Measurements from ENCODE around the gene RBMS1.

- TF ChIP-seq CTCF (IDR thresholded peaks at IDR 0.05) (peak in 1 of 3 donors; percentile 54), POLR2A (IDR thresholded peaks at IDR 0.05) (no peak)
Observed at GRCh38 chr2:160252278-160252887, 241.2 kb downstream of the RBMS1 start.

Measured in lower leg skin (tissue), 3 donors.